Upper lobe of left lung (tissue), 6 donors: ENCODE results near the gene PDZD11. TPM values are rescaled to one million over a fixed set of nuclear protein-coding genes. Genes with fewer than 3 reads are reported as not detected.
"Not testable (repeated sequence)": the region's sequence is repeated elsewhere in the genome, so short reads cannot be mapped to it uniquely, and the experiment has no call there.

Experiments
- ATAC-seq, 2 donors: fragments of 200-7000 bp; cut with Tn5 transposase; one replicate each; pipeline ENCODE4 v1.9.1; 2022; ENCODE audit warnings: mild to moderate bottlenecking in 2 of 2, moderate library complexity in 2 of 2; ENCODE audit not compliant: low FRiP score in 2 of 2
- DNase-seq, 2 donors: peaks; one replicate each; pipeline ENCODE4 v3.0.0-alpha.2; 2019 to 2020
- H3K27ac ChIP-seq, 4 donors: fragments of 200-600 bp; sonication (generic); one replicate each; pipeline ENCODE4 v1.5.1; 2016 to 2019
- H3K27me3 ChIP-seq, 4 donors: fragments of 200-600 bp; sonication (generic); one replicate each; pipeline ENCODE4 v1.5.1; 2017 to 2019
- H3K36me3 ChIP-seq, 4 donors: fragments of 200-600 bp; sonication (generic); one replicate each; pipeline ENCODE4 v1.5.1; 2016 to 2019
- H3K4me1 ChIP-seq, 4 donors: fragments of 200-600 bp; sonication (generic); one replicate each; pipeline ENCODE4 v1.5.1; 2018 to 2019
- H3K4me3 ChIP-seq, 4 donors: fragments of 200-600 bp; sonication (generic); one replicate each; pipeline ENCODE4 v1.5.1; 2017 to 2019; ENCODE audit warnings: mild to moderate bottlenecking in 2 of 4, moderate library complexity in 1 of 4
- H3K9me3 ChIP-seq, 4 donors: fragments of 200-600 bp; sonication (generic); one replicate each; pipeline ENCODE4 v1.5.1; 2018 to 2019
- CTCF ChIP-seq, 6 experiments: fragments of 450-650 bp in 4 of 6; fragments of 200-600 bp in 2 of 6; sonication (generic) in 2 of 6; IDR thresholded peaks; one replicate each; pipeline ENCODE4 v1.5.1; 2016 to 2019; ENCODE audit warnings: antibody characterized with exemption in 6 of 6
- EP300 ChIP-seq, 4 donors: sonication (generic); formaldehyde crosslinking; IDR thresholded peaks; one replicate each; pipeline ENCODE4 v1.5.1; 2017; ENCODE audit warnings: antibody characterized with exemption in 4 of 4, control low read depth in 2 of 4
- POLR2A ChIP-seq, 4 donors: fragments of 450-650 bp; IDR thresholded peaks; one replicate each; pipeline ENCODE4 v1.5.1; 2016 to 2017; ENCODE audit warnings: antibody characterized with exemption in 4 of 4, mild to moderate bottlenecking in 2 of 4
- POLR2AphosphoS5 ChIP-seq, 2 donors: sonication (generic); formaldehyde crosslinking; IDR thresholded peaks; one replicate each; pipeline ENCODE4 v1.5.1; 2017; ENCODE audit warnings: antibody characterized with exemption in 2 of 2
- WGBS, 2 donors: methylation state at CpG; one replicate each; pipeline ENCODE4 v1.1.5; 2017 to 2018; 5-methylcytosine and 5-hydroxymethylcytosine counted together
- total RNA-seq, 6 donors: library from RNA; depleted of rRNA in 4 of 6; stranded (reverse); fragments of >200 nt in 4 of 6; gene quantifications; one replicate each; pipeline versions ENCODE4 v1.1.0 to v1.2.1, GENCODE V29; 2016 to 2021
- donor health status: DM: no; HTN: no; CAD: no; lungs with moderate emphysema.
- donor health status: DM: no; HTN: yes; CAD: no; lungs with severe emphysema.

The PDZD11 gene
- total RNA-seq, 6 donors from 2014 or later = 12.1 to 28.4 (median 21.4) TPM

GRCh38 chrX:70253377-70254062 lies 36.2 kb downstream of the PDZD11 start:
- no peak for ATAC-seq
- Histone ChIP-seq H3K4me1 (no peaks in the 10 kb centered on the region), H3K4me3 (no peak overlapping the region), H3K36me3 (no peaks in the 10 kb centered on the region), H3K27ac (no peak overlapping the region), H3K27me3 (no peaks in the 10 kb centered on the region), H3K9me3 (no peaks in the 10 kb centered on the region)
- 59 to 83% methylated on average over 3 of the region's 3 CpGs for WGBS, 2 donors
- TF ChIP-seq EP300 (IDR thresholded peaks at IDR 0.05) = no peak
- no peak for DNase-seq

GRCh38 chrX:70252491-70252890 lies 37.2 kb downstream of the PDZD11 start:
- no peaks in the 10 kb centered on the region for H3K27me3 ChIP-seq
- no peaks in the 10 kb centered on the region for H3K4me1 ChIP-seq
- TF ChIP-seq EP300 (IDR thresholded peaks at IDR 0.05) = no peak
- no peak for TF ChIP-seq CTCF (IDR thresholded peaks at IDR 0.05)
- H3K27ac ChIP-seq = no peak overlapping the region
- H3K9me3 ChIP-seq = no peaks in the 10 kb centered on the region
- WGBS, 2 donors = 53 to 56% methylated on average over 2 of the region's 2 CpGs
- DNase-seq (no peak), ATAC-seq (no peak)
- H3K36me3 ChIP-seq = no peaks in the 10 kb centered on the region
- no peak overlapping the region for H3K4me3 ChIP-seq

GRCh38 chrX:70247252-70247651 lies 42.5 kb downstream of the PDZD11 start:
- no peaks in the 10 kb centered on the region for H3K27me3 ChIP-seq
- no peak overlapping the region for H3K27ac ChIP-seq
- H3K4me3 ChIP-seq = no peak overlapping the region
- H3K9me3 ChIP-seq = no peaks in the 10 kb centered on the region
- no peaks in the 10 kb centered on the region for H3K36me3 ChIP-seq
- WGBS, 2 donors = 75 to 95% methylated on average over 2 of the region's 2 CpGs
- TF ChIP-seq EP300 (IDR thresholded peaks at IDR 0.05) (no peak), POLR2AphosphoS5 (IDR thresholded peaks at IDR 0.05) (no peak), CTCF (IDR thresholded peaks at IDR 0.05) (no peak), POLR2A (IDR thresholded peaks at IDR 0.05) (no peak)
- DNase-seq (no peak), ATAC-seq (no peak)
- H3K4me1 ChIP-seq = no peaks in the 10 kb centered on the region

- H3K27me3 ChIP-seq = no peaks in the 10 kb centered on the region
- no peaks in the 10 kb centered on the region for H3K9me3 ChIP-seq
- H3K4me1 ChIP-seq = no peaks in the 10 kb centered on the region
- no peak overlapping the region for H3K27ac ChIP-seq
- no peak for DNase-seq
- ATAC-seq = no peak
- WGBS, 2 donors = 74 to 97% methylated on average over 6 of the region's 6 CpGs
- no peaks in the 10 kb centered on the region for H3K36me3 ChIP-seq
- TF ChIP-seq CTCF (IDR thresholded peaks at IDR 0.05) = no peak
- no peak for TF ChIP-seq POLR2AphosphoS5 (IDR thresholded peaks at IDR 0.05)
- no peak for TF ChIP-seq EP300 (IDR thresholded peaks at IDR 0.05)
- no peak for TF ChIP-seq POLR2A (IDR thresholded peaks at IDR 0.05)
- no peak overlapping the region for H3K4me3 ChIP-seq
Measured at GRCh38 chrX:70244881-70245280, 44.8 kb downstream of the PDZD11 start.

DNA sequence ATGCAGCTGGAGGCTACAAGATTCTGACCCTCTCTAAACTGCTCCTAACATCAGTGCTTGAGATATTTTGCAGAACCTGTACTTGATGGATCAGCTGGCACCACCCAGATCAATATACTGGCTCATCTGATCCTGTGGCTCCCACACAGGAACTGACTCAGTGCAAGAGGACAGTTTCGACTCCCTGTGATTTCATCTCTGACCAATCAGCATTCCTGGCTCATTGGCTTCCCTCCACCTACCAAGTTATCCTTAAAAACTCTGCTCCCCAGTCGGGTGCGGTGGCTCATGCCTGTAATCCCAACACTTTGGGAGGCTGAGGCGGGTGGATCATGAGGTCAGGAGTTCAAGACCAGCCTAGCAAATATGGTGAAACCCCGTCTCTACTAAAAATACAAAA lies 46.1 kb downstream of the PDZD11 start:
- not testable (repeated sequence) for ATAC-seq, H3K36me3 ChIP-seq, DNase-seq, H3K9me3 ChIP-seq, H3K27ac ChIP-seq, H3K27me3 ChIP-seq, H3K4me1 ChIP-seq, H3K4me3 ChIP-seq
- 83 to 100% methylated on average over 1 to 5 of the region's 5 CpGs for WGBS, 2 donors

DNA sequence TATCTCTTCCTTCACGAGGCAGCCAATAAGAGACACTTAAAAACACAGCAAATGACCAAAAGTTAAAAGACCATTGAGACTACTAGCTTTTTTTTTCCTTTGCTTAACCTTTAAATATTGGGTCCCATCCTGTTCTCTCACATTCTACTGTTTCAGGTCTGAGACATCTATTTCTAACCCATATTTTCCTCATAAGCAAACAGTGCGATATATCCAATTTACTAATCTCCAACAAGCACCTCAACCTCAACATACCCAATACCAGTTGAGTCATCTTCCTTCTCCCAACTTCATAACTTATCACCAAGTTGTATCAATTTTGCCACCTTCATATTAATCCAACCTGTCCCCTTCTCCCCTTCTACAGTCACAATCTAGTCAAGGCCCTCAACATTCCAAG lies 48.2 kb downstream of the PDZD11 start:
- Histone ChIP-seq H3K9me3 (no peaks in the 10 kb centered on the region), H3K4me3 (no peak overlapping the region), H3K36me3 (no peaks in the 10 kb centered on the region), H3K4me1 (no peaks in the 10 kb centered on the region), H3K27ac (no peak overlapping the region), H3K27me3 (no peaks in the 10 kb centered on the region)
- TF ChIP-seq POLR2AphosphoS5 (IDR thresholded peaks at IDR 0.05) = no peak
- TF ChIP-seq POLR2A (IDR thresholded peaks at IDR 0.05) = no peak
- TF ChIP-seq EP300 (IDR thresholded peaks at IDR 0.05) = no peak
- TF ChIP-seq CTCF (IDR thresholded peaks at IDR 0.05) = no peak
- ATAC-seq (no peak), DNase-seq (no peak)
- 73 to 87% methylated on average over 2 of the region's 2 CpGs for WGBS, 2 donors
